D721Med (cell line): ENCODE measurements around the gene OR10A3.

Experiments
- DNase-seq: peaks from one replicate; pipeline ENCODE4 v3.0.0; 2011; ENCODE audit warnings: low spot score; ENCODE audit not compliant: insufficient read length
- FAIRE-seq: peaks from 2 replicates; lab custom pipeline; 2011; peaks lifted over from hg19 to GRCh38; lab: Jason Lieb, UNC
- TF ChIP-seq, protein P1 (sequence below): IDR thresholded peaks from 2 replicates; pipeline ENCODE4 v1.5.1; 2012; ENCODE audit warnings: mild to moderate bottlenecking, control low read depth; ENCODE audit not compliant: insufficient read depth; ENCODE audit errors: missing control alignments

Gene OR10A3

DNA sequence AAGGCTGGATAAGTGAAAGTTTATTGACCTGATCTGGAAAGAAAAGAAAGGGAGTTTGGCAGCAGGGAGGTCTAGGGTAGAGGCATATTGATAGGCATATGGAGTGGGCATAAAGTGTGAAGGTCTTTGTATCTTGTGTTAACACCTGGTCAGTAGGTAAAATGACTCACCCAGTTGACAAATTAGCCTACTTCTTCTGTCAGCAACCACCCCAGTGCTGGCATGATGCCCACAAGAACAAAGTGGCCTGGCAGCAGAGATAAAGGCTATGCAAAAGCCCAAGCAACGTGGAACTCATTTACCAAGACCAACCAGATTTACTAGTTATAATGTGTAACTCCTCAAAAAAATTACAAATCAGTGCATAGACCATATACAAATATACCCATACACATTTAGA lies 4.9 kb downstream of the OR10A3 start:
- FAIRE-seq, result no peak
- TF ChIP-seq, protein P1, sequence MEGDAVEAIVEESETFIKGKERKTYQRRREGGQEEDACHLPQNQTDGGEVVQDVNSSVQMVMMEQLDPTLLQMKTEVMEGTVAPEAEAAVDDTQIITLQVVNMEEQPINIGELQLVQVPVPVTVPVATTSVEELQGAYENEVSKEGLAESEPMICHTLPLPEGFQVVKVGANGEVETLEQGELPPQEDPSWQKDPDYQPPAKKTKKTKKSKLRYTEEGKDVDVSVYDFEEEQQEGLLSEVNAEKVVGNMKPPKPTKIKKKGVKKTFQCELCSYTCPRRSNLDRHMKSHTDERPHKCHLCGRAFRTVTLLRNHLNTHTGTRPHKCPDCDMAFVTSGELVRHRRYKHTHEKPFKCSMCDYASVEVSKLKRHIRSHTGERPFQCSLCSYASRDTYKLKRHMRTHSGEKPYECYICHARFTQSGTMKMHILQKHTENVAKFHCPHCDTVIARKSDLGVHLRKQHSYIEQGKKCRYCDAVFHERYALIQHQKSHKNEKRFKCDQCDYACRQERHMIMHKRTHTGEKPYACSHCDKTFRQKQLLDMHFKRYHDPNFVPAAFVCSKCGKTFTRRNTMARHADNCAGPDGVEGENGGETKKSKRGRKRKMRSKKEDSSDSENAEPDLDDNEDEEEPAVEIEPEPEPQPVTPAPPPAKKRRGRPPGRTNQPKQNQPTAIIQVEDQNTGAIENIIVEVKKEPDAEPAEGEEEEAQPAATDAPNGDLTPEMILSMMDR, result no peak
- no peak for DNase-seq

DNA sequence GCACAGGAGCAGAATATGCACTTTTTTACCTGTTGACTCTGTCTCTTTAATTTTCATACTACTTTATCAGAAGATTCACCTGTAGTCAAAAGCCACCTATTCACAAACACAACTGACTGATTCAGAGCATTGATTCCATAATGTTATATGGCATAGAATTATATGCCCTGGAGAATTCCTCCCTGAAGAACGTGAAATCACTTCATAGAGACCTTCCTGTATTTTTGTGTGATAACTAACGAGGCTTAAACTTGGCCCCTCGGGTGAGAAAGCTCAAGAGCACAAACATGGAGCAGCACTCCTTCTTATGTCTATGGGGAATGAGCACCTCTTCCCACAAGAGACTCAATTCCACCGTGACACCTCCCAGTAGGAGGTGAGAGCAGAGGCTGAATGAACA lies 10.3 kb downstream of the OR10A3 start, which contains the start of gene OR10A6:
Gene OR10A6, minus strand, starts transcription at position 101 of the 400 bp plus-strand sequence. CDS start 2,606 bp downstream, outside the sequence.
- DNase-seq (no peak), FAIRE-seq (no peak)
- TF ChIP-seq, protein P1, result no peak

DNA sequence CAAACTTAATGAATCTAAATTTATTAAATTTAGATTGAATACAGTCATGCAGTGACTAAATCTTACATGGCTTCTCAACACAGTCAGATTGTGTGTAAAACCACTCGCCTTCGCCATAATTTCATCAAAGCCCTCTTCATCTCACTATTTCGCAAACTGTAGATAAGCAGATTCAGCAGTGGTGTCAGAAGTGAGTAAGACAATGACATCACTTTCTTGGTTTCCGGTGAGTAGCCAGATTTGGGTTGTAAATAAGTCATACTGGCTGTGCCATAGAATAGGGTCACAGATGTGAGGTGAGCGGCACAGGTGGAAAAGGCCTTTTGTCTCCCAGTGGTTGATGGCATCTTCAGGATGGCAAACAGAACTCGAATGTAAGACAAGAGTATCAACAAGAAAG lies 13.9 kb downstream of the OR10A3 start:
- TF ChIP-seq, protein P1, result no peak
- DNase-seq (no peak), FAIRE-seq (no peak)

GRCh38 chr11:7924536-7924935 lies 17.0 kb downstream of the OR10A3 start:
- TF ChIP-seq, protein P1, result no peak
- no peak for DNase-seq
- FAIRE-seq, result no peak

GRCh38 chr11:7918141-7918540 lies 23.4 kb downstream of the OR10A3 start:
- FAIRE-seq, result no peak
- TF ChIP-seq, protein P1, result no peak
- DNase-seq, result no peak

- FAIRE-seq (no peak), DNase-seq (no peak)
- TF ChIP-seq, protein P1, result no peak
Measured at GRCh38 chr11:7911011-7911410, 30.5 kb downstream of the OR10A3 start.

DNA sequence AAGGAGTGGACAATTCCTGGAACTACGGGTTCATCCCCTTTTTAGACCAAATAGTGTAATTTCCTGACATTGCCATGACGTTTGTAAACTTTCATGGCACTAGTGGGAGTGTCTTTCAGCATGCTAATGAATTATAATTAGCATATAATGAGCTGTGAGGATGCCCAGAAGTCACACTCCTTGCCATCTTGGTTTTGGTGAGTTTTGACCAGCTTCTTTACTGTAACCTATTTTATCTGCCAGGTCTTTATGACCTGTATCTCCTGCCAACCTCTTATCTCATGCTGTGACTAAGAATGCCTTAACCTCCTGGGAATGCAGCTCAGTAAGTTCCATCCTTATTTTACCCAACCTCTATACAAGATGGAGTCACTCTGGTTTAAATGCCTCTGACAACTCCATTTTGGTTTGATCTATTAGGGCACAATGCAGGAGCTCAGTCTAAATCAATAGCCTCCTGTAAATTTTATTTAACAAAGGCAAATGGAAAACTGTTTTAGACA lies 31.2 kb downstream of the OR10A3 start:
- TF ChIP-seq, protein P1, result no peak
- no peak for DNase-seq
- FAIRE-seq, result no peak
